Activated CD4-positive, CD25-positive, alpha-beta regulatory T cell (primary cell): ENCODE results near the gene SREBF2.

Experiments used
- DNase-seq, 4 experiments: peaks; one replicate each; lab custom pipeline; 2025; lab: John Stamatoyannopoulos, UW

The SREBF2 gene

DNA sequence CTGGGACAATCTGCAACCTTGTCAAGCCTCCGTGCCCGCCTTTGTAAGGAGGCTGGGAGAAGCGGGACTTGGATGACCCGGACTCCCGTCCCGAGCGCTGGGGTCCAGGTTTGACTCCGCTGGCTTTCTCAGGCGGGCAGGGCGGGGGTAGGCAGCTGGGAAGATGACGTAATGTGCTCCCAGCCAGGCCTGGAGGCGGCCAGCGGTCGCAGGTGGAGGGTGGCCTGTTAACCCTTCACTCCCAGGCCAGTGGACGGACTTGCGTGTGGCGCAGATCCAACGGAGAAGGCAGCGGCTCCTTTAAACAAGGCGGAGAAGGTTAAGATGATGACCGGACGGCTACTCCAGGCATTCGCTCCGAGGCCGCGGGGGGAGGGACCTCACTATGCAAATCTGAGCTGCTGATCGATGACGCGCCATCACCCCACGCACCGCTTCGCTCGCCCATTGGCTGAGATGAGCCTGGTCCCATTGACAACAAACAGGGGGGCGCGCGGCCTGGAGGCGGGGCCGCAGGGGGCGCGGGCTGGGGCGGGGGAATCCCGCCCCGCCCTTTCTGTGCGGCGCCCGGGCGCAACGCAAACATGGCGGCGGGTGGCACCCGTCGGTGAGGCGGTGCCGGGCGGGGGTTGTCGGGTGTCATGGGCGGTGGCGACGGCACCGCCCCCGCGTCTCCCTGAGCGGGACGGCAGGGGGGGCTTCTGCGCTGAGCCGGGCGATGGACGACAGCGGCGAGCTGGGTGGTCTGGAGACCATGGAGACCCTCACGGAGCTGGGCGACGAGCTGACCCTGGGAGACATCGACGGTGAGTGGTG lies at the start of gene SREBF2:
TSS of gene SREBF2 (plus strand) at position 553 of the 816 bp plus-strand sequence. CDS start at position 719, 166 bp downstream.
- DNase-seq: peak; percentile 95 to 98 (median 96)

DNA sequence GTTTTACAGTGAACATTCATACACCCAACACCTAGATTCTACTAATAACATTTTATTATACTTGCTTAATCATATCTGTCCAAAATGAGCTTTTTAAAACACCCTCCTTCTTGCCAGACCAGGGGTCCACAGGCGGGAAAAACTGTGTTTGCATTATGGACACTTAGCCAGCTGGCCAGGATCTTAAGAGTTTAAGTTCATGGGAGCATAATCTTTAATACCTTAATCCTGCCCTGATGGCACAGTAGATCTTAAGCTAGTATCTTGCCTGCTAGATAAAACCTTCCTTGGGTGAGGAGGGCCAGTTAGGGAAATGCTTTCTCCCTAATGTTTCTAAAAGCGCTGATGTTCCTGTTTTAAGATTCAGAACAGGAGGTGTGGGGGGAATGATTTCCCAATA lies 45.6 kb upstream of the SREBF2 start:
- DNase-seq: no peak

DNA sequence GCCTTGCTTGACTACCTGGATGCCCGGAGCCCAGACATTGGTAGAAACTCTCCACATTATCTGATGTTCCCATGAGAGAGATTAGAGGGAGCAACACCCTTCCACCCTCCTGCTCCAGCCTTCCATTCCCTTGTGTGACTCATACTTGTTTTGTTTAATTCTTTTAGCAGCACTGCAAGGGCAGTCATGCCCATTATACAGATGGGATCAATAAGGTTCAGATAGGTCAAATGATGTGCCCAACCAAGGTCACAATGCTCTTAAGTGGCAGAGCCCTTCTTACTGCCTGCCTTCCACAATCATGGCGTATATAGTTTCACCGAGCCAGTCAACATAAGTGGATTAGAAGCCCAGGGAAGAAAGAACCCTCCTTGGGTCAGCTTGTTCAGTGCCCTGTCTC lies 39.0 kb upstream of the SREBF2 start:
- DNase-seq: no peak

DNA sequence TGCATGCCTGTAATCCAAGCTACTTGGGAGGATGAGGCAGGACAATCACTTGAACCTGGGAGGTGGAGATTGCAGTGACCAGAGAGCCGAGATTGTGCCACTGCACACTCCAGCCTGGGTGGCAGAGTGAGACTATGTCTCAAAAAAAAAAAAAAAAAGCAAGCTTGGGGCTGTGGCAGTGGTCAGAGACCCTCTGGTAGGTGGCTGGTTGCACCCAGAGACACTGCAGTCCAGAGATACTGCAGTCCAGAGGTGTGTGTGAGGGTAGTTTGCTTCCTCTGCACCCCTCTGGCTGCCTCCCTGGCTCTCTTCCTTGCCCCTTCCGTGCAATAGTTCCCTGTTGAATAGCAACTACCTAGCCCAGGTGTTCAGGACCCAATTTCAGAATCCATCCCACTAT lies 34.2 kb upstream of the SREBF2 start:
- no peak for DNase-seq

DNA sequence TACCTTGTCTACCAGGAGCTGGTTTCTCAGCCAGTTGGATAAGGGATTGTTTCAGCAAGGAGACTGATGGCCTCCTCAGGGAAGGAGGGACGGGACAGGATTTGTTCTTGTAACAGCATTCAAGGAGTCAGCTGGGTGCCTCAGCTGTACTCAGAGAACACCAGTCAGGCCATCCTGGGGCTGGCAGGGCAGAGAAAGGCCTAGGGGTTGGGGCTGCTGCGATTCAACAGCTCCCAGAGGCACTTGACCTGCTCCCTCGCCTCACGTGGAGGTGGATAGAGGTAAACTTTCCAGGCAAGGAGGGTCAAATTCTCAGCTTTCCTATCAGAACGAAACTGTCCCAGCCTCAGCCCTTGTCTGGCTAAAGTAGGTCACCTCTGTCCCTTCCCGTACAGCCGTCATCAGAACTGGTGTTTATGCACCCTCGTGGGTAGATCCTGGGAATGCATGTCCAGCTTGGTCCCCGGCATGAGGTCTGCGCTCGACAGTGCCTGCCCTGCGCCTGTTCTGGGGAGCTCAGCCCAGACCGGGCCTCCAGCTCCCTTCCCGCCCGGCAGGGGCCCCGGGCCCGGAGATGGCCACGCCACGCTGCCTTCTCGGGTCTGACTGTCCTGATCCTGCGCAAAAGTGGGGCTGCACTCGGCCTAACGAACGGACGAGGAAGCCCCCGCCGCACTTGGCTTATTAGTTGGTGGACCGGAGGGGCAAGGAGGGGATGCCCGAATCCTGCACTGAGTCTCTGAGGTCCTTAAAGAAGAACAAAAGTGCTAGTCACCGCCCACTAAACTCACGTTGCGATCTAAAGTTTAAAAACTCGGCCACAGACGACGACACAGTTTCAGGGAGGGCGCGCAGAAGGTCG lies 33.2 kb upstream of the SREBF2 start:
- DNase-seq: no peak

DNA sequence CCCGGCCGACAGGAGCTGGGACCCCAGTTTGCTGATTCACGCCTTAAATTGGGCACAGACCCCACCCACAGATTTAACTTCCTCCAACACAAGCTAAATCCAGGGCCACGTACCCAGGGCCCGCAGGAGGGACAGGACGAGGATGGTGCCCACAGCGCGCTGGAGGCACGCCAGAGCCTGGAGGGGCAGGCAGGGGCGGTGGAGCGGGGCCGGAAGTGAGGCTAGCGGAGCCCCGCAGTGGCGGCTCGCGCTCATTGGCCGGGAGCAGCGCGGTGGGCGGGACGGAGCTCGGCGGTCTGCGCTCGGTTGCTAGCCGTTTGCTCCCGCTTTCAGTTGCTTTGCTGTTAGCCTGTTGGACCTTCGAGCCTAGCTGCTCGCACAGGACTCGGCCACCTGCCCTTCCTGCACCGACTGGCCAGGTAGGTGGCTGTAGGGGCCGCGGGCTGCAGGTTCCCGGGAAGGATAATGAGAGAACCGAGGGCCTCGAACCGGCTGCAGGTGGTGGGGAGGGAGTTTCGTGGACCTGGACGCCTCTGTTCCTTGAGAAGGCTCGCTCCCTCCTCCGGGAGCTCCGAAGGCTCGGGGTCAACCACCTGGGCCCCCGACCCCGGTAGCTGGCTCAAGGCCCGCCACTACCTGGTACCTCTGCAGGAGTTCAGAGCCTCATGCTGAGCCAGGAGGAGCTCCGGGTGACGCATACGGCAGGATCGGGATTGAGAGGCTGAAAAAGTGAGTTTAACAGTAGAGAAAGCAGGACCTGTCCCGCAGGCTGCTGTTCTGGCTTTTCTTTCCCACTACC lies 32.4 kb upstream of the SREBF2 start, which contains the start of gene CCDC134:
TSS of gene CCDC134 (plus strand) at position 332 of the 799 bp plus-strand sequence. CDS start 8,212 bp downstream, outside the sequence.
- DNase-seq: peak; percentile 76 to 87 (median 84)

DNA sequence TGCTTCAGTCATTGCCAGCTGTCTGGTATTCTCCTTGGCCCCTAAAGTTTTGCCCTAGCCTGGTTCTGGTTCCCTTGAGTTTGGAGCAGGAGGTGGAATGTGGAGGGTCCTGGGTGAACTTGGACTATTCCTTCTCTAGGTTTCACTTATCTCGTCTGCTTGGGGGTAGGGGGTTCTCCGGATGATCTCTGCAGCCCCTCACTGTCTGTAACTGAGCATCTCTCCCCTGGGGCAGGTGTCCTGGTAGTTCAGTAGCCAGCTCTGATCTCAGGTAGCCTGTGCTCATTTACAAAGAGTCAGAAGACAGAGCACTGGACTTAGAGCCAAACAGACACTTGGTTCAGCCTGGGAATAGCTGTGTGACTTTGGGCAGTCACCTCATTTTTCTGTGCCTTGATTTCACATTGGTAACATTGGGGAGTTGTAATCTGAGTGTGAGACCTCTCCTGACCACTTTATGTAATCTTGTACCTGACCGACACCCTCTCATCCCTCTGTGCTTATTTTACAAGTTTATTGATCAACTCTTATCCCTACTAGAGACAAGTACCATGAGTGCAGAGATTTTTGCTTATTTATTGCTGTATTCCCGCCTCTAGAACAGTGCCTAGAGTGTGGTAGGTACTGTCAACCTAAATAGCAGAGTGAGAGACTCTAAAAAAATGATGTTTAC lies 31.6 kb upstream of the SREBF2 start:
- DNase-seq: no peak

DNA sequence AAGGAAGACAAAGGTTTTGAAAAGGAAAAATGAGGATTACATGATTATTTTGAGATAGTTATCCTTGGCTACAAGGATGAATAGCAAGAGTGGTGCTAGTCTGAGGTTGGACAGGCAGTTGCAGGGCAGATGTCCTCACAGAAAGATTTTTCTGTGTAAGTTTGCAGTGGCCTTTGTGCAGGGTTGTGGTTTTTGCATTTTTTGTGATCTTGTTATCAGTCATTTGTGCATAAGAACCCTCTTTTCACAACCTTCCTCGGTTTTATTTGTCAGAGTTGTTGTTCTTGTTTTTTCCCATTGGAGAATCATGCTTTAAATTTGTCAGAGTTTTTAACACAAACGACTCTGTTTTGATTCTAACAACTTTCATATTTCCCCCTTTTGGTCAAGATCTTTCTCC lies 31.0 kb upstream of the SREBF2 start:
- no peak for DNase-seq

DNA sequence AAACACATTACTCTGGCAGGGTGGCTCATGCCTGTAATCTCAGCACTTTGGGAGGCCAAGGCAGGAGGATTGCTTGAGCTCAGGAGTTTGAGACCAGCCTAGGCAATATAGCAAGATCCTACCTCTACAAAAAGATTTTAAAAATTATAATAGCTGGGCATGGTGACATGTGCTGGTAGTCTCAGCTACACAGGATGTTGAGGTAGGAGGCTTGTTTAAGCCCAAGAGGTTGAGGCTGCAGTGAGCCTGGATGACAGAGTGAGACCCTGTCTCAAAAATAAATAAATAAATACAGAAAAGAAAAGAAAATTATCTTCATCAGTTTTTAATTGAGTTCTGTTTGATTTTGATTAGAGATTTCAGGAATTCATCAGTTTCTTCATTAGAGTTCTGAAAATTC lies 27.3 kb upstream of the SREBF2 start:
- no peak for DNase-seq

DNA sequence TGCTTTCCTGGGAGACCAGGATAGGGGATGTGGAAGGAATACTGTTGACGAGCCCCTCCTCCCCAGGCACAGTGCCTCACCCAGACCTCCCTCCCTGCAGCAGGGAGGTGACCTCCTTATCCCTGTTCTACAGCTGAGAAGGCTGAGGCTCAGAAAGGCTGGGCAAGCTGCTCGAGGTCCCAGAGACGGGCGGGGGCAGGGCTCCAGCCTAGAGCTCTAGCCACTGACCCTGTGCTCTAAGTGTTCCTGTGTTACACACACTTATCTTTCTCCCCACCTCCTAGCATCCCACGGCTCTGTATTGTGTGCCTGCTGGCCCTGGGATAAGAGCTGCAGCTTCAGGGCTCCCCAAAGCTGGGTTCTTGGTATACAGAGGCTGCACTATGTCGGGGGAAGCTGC lies 24.5 kb upstream of the SREBF2 start:
- DNase-seq: no peak

DNA sequence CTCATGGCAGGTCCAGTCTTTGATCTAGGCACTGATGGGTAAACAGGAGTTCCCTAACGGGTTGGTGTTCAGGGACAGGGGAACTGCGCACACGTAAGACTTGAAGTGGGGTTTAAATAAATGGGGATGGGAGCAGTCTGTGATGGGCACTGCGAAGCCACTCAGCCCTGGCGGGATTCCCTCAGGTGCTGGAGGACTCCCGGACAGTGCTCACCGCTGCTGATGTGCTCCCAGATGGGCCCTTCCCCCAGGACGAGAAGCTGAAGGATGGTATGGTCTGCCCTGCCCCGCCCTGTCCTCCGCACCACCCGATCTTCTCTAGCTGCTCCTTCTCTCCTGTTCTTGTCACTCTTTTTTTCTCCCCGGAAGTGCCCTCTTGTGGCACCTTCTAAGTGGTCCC lies 22.9 kb upstream of the SREBF2 start:
- no peak for DNase-seq

DNA sequence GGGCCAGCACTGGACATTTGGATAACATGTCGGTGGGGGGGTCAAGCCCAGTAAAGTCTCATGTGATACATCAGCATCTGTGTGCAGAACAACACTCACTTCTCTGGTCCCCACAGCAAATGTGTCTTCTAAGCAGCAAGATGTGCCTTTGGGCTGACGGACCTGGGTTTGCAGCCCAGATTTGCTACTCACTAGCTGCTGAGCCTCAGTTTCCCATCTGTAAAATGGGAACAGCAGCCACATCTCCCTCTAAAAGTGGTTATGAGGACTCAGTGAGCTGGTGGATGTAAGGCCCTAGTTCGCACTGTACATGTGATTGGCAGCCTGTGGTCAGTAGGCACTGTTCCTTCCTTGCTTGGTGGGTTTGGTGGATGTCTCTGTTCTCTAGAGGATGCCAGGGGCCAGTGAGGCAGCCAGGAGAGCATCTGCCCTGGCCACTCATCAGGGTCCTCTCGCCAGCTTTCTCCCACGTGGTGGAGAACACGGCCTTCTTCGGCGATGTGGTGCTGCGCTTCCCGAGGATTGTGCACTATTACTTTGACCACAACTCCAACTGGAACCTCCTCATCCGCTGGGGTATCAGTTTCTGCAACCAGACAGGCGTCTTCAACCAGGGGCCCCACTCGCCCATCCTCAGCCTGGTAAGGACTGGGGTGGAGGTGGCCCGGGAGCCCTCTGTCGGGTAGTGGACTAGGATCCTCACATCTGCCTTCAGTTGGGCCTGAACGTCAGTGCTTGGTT lies 19.9 kb upstream of the SREBF2 start:
- DNase-seq: no peak

DNA sequence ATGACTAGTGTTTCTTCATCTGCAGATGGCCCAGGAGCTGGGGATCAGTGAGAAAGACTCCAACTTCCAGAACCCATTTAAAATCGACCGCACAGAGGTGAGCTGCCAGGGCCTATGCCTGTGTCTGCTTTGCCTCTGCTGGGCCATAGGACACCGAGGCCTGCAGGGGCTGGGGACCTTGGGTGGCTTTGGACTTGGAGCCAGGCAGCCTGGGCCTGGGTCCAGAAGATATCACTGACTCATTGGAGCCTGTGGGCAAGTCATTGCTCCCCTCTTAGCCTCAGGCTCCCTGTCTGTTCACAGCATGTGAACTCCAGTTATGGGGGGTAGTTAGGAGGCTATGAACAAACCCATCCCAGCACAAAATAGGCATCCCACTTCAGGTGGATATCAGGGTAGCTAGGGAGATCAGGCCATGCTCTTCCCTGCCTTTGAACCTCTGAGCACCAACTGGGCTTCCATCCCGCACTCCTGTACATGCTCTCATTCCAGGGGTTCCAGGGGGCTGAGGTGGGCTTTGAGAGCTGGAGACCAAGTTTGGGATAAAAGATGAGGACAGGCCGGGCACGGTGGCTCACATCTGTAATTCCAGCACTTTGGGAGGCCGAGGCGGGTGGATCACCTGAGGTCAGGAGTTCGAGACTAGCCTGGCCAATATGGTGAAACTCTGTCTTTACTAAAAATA lies 19.0 kb upstream of the SREBF2 start:
- DNase-seq: no peak

DNA sequence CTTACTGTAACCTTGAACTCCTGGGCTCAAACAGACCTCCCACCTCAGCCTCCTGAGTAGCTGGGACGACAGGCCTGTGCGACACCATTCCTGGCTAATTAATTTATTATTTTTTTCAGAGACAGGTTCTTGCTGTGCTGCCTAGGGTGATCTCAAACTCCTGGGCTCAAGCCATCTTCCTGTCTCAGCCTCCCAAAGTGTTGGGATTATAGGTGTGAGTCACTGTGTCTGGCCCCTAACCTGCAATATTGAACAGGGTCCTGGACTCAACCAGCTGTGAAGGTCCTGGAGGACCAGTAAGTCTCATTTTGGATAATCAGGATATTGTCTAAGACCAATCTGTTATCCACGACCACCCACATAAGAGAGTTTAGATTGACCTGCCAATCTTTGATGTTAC lies 17.2 kb upstream of the SREBF2 start:
- DNase-seq: no peak

DNA sequence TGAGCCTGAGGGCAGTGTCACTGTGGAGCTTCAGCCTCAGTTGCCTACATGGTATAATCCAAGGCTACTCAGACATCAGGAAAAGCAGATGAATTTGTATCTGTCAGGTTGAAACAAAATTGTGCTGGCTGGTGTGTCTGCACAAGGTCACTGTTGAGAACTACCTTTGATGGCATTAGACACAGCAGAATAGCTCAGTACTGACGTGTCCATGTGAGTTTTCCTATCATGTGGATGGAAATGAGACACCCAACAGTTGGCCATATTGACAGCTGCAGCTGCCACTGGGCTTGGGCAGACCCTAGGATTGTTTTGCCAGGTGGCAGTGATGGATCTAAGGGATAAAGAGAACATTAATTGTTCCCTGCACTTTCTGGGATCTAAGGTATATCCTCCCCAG lies 16.7 kb upstream of the SREBF2 start:
- no peak for DNase-seq

DNA sequence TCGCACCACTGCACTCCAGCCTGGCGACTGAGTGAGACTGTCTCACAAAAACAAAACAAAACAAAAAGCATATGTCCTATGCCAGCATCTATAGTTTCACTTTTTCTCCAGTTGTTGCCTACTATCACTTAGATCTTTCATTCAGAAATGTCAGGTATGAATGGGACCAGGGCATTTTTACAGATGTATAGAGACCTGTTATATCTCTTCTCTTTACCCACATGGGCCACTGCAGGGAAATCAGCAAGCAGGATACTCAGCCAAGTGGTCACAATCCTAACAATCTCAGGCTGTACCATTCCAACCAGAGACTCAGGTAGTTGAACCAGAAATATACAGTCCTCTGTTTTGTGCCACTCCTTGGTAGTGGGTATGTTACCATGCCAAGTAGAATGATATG lies 16.0 kb upstream of the SREBF2 start:
- no peak for DNase-seq

DNA sequence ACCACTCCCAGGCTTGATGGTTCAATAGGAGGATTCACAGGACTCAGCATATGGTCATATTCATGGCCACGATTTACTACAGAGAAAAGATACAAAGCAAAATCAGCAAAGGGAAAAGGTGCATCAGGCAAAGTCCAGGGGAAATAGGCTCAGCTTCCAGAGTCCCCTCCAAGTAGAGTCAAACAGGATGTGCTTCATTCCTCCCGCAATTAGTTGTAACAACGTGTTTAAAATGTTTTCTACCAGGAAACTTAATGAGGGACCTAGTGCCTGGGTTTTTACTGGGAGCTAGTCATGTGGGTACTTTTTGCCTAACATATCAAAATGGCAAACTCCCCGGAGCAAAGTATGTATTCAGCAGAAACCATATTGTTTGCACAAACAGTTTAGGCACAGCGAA lies 14.9 kb upstream of the SREBF2 start:
- DNase-seq: no peak

DNA sequence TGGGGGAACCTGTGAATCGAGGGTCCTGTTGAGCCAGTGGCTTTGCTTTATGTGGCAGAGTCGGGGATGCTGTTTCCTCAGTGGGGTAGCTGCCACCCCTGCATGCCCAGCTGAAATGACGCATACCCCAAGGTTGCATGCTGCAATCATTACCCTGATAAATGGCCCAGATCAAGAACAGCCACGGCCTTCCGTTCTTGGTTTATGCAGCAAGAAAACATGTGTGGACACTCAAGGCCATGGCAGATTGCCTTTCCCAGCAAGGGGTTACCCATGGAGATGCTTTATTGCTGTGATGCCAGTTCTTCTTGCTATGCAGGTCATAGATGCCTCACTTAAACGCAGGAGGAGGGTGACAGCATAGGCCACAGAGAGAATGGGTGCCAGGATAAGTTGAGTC lies 14.3 kb upstream of the SREBF2 start:
- no peak for DNase-seq

DNA sequence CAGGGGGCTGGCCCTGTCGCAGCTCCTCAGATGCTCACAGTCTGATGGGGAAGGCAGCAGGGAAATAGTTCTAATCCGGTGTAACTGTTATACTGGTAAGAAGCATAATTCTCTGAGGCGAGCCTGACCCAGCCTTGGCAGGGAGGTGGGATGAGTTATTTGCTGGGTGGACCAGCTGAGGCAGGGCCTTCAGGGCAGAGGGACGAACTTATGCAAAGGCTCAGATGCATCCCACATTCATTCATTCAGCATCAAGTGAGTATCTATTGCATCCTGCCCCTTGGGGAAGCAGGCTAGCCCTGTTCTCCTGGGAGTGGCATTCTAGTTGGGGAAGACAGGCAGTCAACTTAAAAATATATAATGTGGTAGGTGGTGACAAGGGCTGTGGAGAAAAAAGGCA lies 13.6 kb upstream of the SREBF2 start:
- no peak for DNase-seq

DNA sequence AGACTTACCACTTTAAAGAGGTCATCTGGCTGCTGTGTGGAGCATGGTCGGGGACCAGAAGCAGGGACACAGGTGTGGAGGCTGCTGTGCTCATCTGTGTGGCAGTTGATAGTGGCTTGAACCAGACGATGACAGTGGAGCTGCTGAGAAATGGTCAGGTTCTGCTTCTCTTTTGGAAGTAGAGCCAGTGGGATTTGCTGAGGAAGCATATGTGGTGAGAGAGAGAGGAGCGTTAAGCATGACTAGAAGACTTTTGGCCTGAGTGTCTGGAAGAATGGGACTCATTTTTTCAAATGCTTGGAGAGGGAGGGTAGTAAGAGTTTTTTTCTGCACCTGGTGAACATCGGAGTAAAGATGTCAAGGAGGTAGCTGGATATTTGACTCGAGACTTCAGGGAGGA lies 12.5 kb upstream of the SREBF2 start:
- DNase-seq: no peak
